Activated T-cell treated with anti-CD3 and anti-CD28 coated beads, Interleukin-2, amount 50 U/mL, for 72 hours (primary cell): ENCODE measurements around the gene COQ8B. TPM values are rescaled to one million over a fixed set of nuclear protein-coding genes. Genes with fewer than 3 reads are reported as not detected.

Source experiments
- ATAC-seq, 2 donors: fragments of 150-1000 bp; cut with Tn5 transposase; replicated peaks in 1 of 2; 2 replicates each; pipeline ENCODE4 v1.10.0; 2021; ENCODE audit warnings: moderate library complexity in 2 of 2, mild to moderate bottlenecking in 1 of 2
- DNase-seq, 2 donors: peaks; one replicate each; pipeline ENCODE4 v3.0.0; 2021 to 2022; ENCODE audit warnings: mixed read lengths in 1 of 2
- H3K27ac Mint-ChIP-seq: one replicate; pipeline ENCODE4 v1.8.0; 2022; ENCODE audit warnings: mild to moderate bottlenecking, moderate library complexity, mixed read lengths
- H3K27me3 Mint-ChIP-seq: one replicate; pipeline ENCODE4 v1.8.0; 2022; ENCODE audit warnings: low read depth, mixed read lengths
- H3K36me3 Mint-ChIP-seq, 2 donors: one replicate each; pipeline ENCODE4 v1.8.0; 2022; ENCODE audit warnings: mixed read lengths in 2 of 2, mild to moderate bottlenecking in 1 of 2; ENCODE audit not compliant: insufficient read depth in 2 of 2
- H3K4me1 Mint-ChIP-seq: one replicate; pipeline ENCODE4 v1.8.0; 2022; ENCODE audit warnings: low read depth, mixed read lengths
- H3K4me3 Mint-ChIP-seq, 2 donors: one replicate each; pipeline ENCODE4 v1.8.0; 2022; ENCODE audit warnings: mild to moderate bottlenecking in 2 of 2, mixed read lengths in 2 of 2, moderate library complexity in 2 of 2
- H3K9me3 Mint-ChIP-seq, 2 donors: one replicate each; pipeline ENCODE4 v1.8.0; 2022; ENCODE audit warnings: mixed read lengths in 2 of 2
- total RNA-seq, 2 donors: library from RNA; stranded (reverse); gene quantifications; one replicate each; pipeline ENCODE4 v1.2.3, GENCODE V29; 2022

The COQ8B gene
- total RNA-seq, 2 donors from 2014 or later, result 45.4 to 58.6 TPM

GRCh38 chr19:40681039-40681438 lies 35.6 kb downstream of the COQ8B start:
- Mint-ChIP-seq H3K9me3 (no peaks in the 10 kb centered on the region), H3K4me3 (no peak overlapping the region), H3K36me3 (peaks cover 6 to 13% of the 10 kb centered on the region in 2 donors), H3K4me1 (no peaks in the 10 kb centered on the region), H3K27ac (no peak overlapping the region), H3K27me3 (no peaks in the 10 kb centered on the region)
- DNase-seq (no peak), ATAC-seq (no peak)

- DNase-seq (no peak), ATAC-seq (no peak)
- Mint-ChIP-seq H3K36me3 (peaks cover 0 to 8% of the 10 kb centered on the region in 2 donors), H3K27me3 (no peaks in the 10 kb centered on the region), H3K9me3 (no peaks in the 10 kb centered on the region), H3K27ac (no peak overlapping the region), H3K4me3 (no peak overlapping the region), H3K4me1 (no peaks in the 10 kb centered on the region)
Measured at GRCh38 chr19:40677156-40677555, 39.5 kb downstream of the COQ8B start.

GRCh38 chr19:40674291-40674690 lies 42.4 kb downstream of the COQ8B start:
- ATAC-seq (no peak), DNase-seq (no peak)
- H3K36me3 Mint-ChIP-seq, result peaks cover 8 to 15% of the 10 kb centered on the region in 2 donors
- no peaks in the 10 kb centered on the region for H3K4me1 Mint-ChIP-seq
- H3K9me3 Mint-ChIP-seq, result no peaks in the 10 kb centered on the region
- no peaks in the 10 kb centered on the region for H3K27me3 Mint-ChIP-seq
- H3K27ac Mint-ChIP-seq, result no peak overlapping the region
- H3K4me3 Mint-ChIP-seq, result no peak overlapping the region

GRCh38 chr19:40673397-40673796 lies 43.3 kb downstream of the COQ8B start:
- H3K27ac Mint-ChIP-seq, result no peak overlapping the region
- no peaks in the 10 kb centered on the region for H3K9me3 Mint-ChIP-seq

GRCh38 chr19:40672573-40673299 lies 44.0 kb downstream of the COQ8B start:
- DNase-seq (no peak), ATAC-seq (no peak)
- H3K4me3 Mint-ChIP-seq, result no peak overlapping the region
- peaks cover 13 to 20% of the 10 kb centered on the region in 2 donors for H3K36me3 Mint-ChIP-seq
- no peaks in the 10 kb centered on the region for H3K27me3 Mint-ChIP-seq
- no peaks in the 10 kb centered on the region for H3K9me3 Mint-ChIP-seq
- H3K27ac Mint-ChIP-seq, result no peak overlapping the region
- H3K4me1 Mint-ChIP-seq, result no peaks in the 10 kb centered on the region

More at GRCh38 chr19:40673397-40673796, 43.3 kb downstream of the COQ8B start:
- Mint-ChIP-seq H3K36me3 (peaks cover 13 to 20% of the 10 kb centered on the region in 2 donors), H3K27me3 (no peaks in the 10 kb centered on the region), H3K4me3 (no peak overlapping the region), H3K4me1 (no peaks in the 10 kb centered on the region)
- no peak for DNase-seq
- no peak for ATAC-seq

- ATAC-seq (no peak), DNase-seq (no peak)
- Mint-ChIP-seq H3K4me1 (peaks cover 2% of the 10 kb centered on the region), H3K27ac (no peak overlapping the region), H3K4me3 (no peak overlapping the region), H3K36me3 (peaks cover 13 to 16% of the 10 kb centered on the region in 2 donors), H3K9me3 (no peaks in the 10 kb centered on the region), H3K27me3 (no peaks in the 10 kb centered on the region)
Measured at GRCh38 chr19:40672038-40672437, 44.6 kb downstream of the COQ8B start.

GRCh38 chr19:40671404-40671803 lies 45.3 kb downstream of the COQ8B start:
- ATAC-seq (no peak), DNase-seq (no peak)
- H3K27me3 Mint-ChIP-seq, result no peaks in the 10 kb centered on the region
- H3K4me3 Mint-ChIP-seq, result no peak overlapping the region
- peaks cover 8% of the 10 kb centered on the region for H3K4me1 Mint-ChIP-seq
- no peaks in the 10 kb centered on the region for H3K9me3 Mint-ChIP-seq
- no peak overlapping the region for H3K27ac Mint-ChIP-seq
- H3K36me3 Mint-ChIP-seq, result peaks cover 13 to 18% of the 10 kb centered on the region in 2 donors

GRCh38 chr19:40668991-40669614 lies 47.6 kb downstream of the COQ8B start:
- Mint-ChIP-seq H3K36me3 (peaks cover 13 to 14% of the 10 kb centered on the region in 2 donors), H3K9me3 (no peaks in the 10 kb centered on the region), H3K4me1 (peaks cover 12% of the 10 kb centered on the region), H3K27ac (no peak overlapping the region), H3K27me3 (no peaks in the 10 kb centered on the region), H3K4me3 (no peak overlapping the region)
- no peak for ATAC-seq
- DNase-seq, result no peak

GRCh38 chr19:40667602-40668001 lies 49.1 kb downstream of the COQ8B start:
- Mint-ChIP-seq H3K36me3 (peaks cover 13 to 14% of the 10 kb centered on the region in 2 donors), H3K27ac (no peak overlapping the region), H3K4me1 (peaks cover 27% of the 10 kb centered on the region), H3K9me3 (no peaks in the 10 kb centered on the region), H3K27me3 (no peaks in the 10 kb centered on the region), H3K4me3 (no peak overlapping the region)
- DNase-seq, result no peak
- ATAC-seq, result no peak

GRCh38 chr19:40666803-40667438 lies 49.8 kb downstream of the COQ8B start:
- no peak overlapping the region for H3K4me3 Mint-ChIP-seq
- no peak overlapping the region for H3K27ac Mint-ChIP-seq
- peaks cover 13 to 14% of the 10 kb centered on the region in 2 donors for H3K36me3 Mint-ChIP-seq
- ATAC-seq (no peak), DNase-seq (no peak)
- peaks cover 29% of the 10 kb centered on the region for H3K4me1 Mint-ChIP-seq
- H3K27me3 Mint-ChIP-seq, result no peaks in the 10 kb centered on the region
- H3K9me3 Mint-ChIP-seq, result no peaks in the 10 kb centered on the region

- peak; percentile 9 to 14 for ATAC-seq
Measured at GRCh38 chr19:40663695-40664692, 52.7 kb downstream of the COQ8B start.

GRCh38 chr19:40662925-40663694 lies 53.6 kb downstream of the COQ8B start:
- Mint-ChIP-seq H3K27ac (peak overlapping the region; percentile 1), H3K4me1 (peaks cover 29% of the 10 kb centered on the region), H3K9me3 (no peaks in the 10 kb centered on the region), H3K4me3 (peak overlapping the region; percentile 76 to 86), H3K36me3 (peaks cover 0 to 2% of the 10 kb centered on the region in 2 donors), H3K27me3 (peaks cover 6% of the 10 kb centered on the region)
- peak; percentile 92 to 95 for DNase-seq
- ATAC-seq, result peak; percentile 88 to 90

More at GRCh38 chr19:40663695-40664692, 52.7 kb downstream of the COQ8B start:
- Mint-ChIP-seq H3K9me3 (no peaks in the 10 kb centered on the region), H3K4me1 (peaks cover 29% of the 10 kb centered on the region), H3K36me3 (peaks cover 3 to 5% of the 10 kb centered on the region in 2 donors), H3K27ac (no peak overlapping the region), H3K4me3 (peak overlapping the region; percentile 76 to 86), H3K27me3 (peaks cover 6% of the 10 kb centered on the region)
- peak; percentile 21 to 25 for DNase-seq
